Heart right ventricle (tissue), 16 donors: ENCODE measurements around the gene CD200R1L. TPM values are rescaled to one million over a fixed set of nuclear protein-coding genes. Genes with fewer than 3 reads are reported as not detected.

ENCODE experiments used
- ATAC-seq, 8 donors: fragments of 200-7000 bp; cut with Tn5 transposase; one replicate each; pipeline ENCODE4 v1.9.1; 2020; ENCODE audit warnings: mild to moderate bottlenecking in 8 of 8, moderate library complexity in 8 of 8, moderate number of reproducible peaks in 1 of 8
- DNase-seq, 2 donors: peaks; one replicate each; pipeline ENCODE4 v3.0.0-alpha.2; 2020
- H3K27ac ChIP-seq, 10 donors: fragments of 200-600 bp; sonication (generic) in 2 of 10; one replicate each; pipeline versions ENCODE4 v1.5.0 to v1.8.0; 2020 to 2022; ENCODE audit warnings: mild to moderate bottlenecking in 3 of 10
- H3K27me3 ChIP-seq, 7 donors: fragments of 200-600 bp; one replicate each; pipeline ENCODE4 v1.8.0; 2021 to 2022; ENCODE audit warnings: mild to moderate bottlenecking in 2 of 7
- H3K36me3 ChIP-seq, 9 donors: fragments of 200-600 bp; sonication (generic) in 1 of 9; one replicate each; pipeline versions ENCODE4 v1.5.0 to v1.8.0; 2020 to 2022; ENCODE audit warnings: mild to moderate bottlenecking in 2 of 9
- H3K4me1 ChIP-seq, 9 donors: fragments of 200-600 bp; sonication (generic) in 1 of 9; one replicate each; pipeline versions ENCODE4 v1.5.0 to v1.8.0; 2020 to 2022; ENCODE audit warnings: mild to moderate bottlenecking in 4 of 9
- H3K4me3 ChIP-seq, 10 donors: fragments of 200-600 bp; sonication (generic) in 2 of 10; one replicate each; pipeline versions ENCODE4 v1.5.0 to v1.8.0; 2020 to 2022; ENCODE audit warnings: mild to moderate bottlenecking in 7 of 10, moderate library complexity in 2 of 10
- H3K9me3 ChIP-seq, 11 donors: fragments of 200-600 bp in 10 of 11; sonication (generic) in 2 of 11; one replicate each; pipeline versions ENCODE4 v1.5.0 to v1.8.0; 2013 to 2022; ENCODE audit warnings: mild to moderate bottlenecking in 2 of 11, control low read depth in 1 of 11, moderate library complexity in 1 of 11
- CTCF ChIP-seq, 9 donors: fragments of 200-600 bp; sonication (generic) in 2 of 9; IDR thresholded peaks; one replicate each; pipeline versions ENCODE4 v1.5.0 to v1.8.0; 2021 to 2022; ENCODE audit warnings: antibody characterized with exemption in 9 of 9, mild to moderate bottlenecking in 5 of 9, moderate library complexity in 1 of 9
- WGBS, 2 donors: extraction: QIAGEN DNeasy Blood & Tissue Kit; methylation state at CpG; one replicate each; pipeline ENCODE4 v1.1.7; 2013; ENCODE audit warnings: inconsistent platforms in 1 of 2; 5-methylcytosine and 5-hydroxymethylcytosine counted together
- intact Hi-C, 10 donors: fragments of 100-400 bp; cut with DNase I; formaldehyde crosslinking; loops; one replicate each; pipeline versions ENCODE4 v1.11.1 to v1.14.2; 2022
- polyA plus RNA-seq, 2 donors: library from polyadenylated mRNA; stranded (reverse); fragments of 200-250 nt; gene quantifications; one replicate each; pipeline ENCODE4 v1.2.3, GENCODE V29; 2013
- total RNA-seq, 10 donors: library from RNA; stranded (reverse); fragmentation: NEBNext Ultra II Directional in 3 of 10; extraction: Animal tissue kit (Norgen Biotek cat#: 25700) in 3 of 10; gene quantifications; one replicate each; pipeline versions ENCODE4 v1.2.1 to v1.2.4, GENCODE V29; 2021 to 2023
- donor health status: Arrhythmogenic right ventricular cardiomyopathy.
- donor health status: ischemic (EF 13 %, LVEDD 7.1; RV severe dilation, severe dysfunction).
- donor health status: healthy with polysubstance abuse.
- donor health status: DM: no; HTN: yes; CAD: no.
- donor health status: DM: no; HTN: no; CAD: no.
- donor health status: ischemic (EF 25% LVEDD 6.9; RV normal size, moderate dysfunction).
- donor health status: ischemic (EF 25% LVEDD 5.7; RV mildly dilated, moderate dysfunction).
- donor health status: healthy.
- donor health status: DM: yes; HTN: yes; CAD: no.
- donor health status: Ischemic cardiomyopathy.
- donor health status: ischemic (EF 35%, LVEDD 5.7; RV mildly dilated, moderate dysfunction).
- donor health status: nonischemic (EF 11% LVEDD 7.7; RV severe dilation, severe dysfunction).
- donor health status: DM: yes; HTN: yes; CAD: no.
- donor health status: PGD.
- donor health status: ischemic (EF 29% LVEDD 5.4; RV normal size, mild dysfunction).
- donor health status: nonischemic (EF 23%, LVEDD 6.1; RV moderate dilation, normal function).

Gene CD200R1L
- total and polyA plus RNA-seq, 12 donors, result not detected

GRCh38 chr3:112811917-112812660 is 34.6 kb downstream of the CD200R1L start:
- peaks cover 0 to 51% (median 16%) of the 10 kb centered on the region in 9 donors for H3K4me1 ChIP-seq
- no peaks in the 10 kb centered on the region for H3K9me3 ChIP-seq
- intact Hi-C loops, result loop anchor here in 9 of 10 donors (1.0 to 10.0 kb wide), 11 partner anchors 35 to 230 kb away; partner anchors contain the start of gene CCDC80 (in 6 of the 9)
- peaks cover 0 to 6% (median 0%) of the 10 kb centered on the region in 7 donors for H3K27me3 ChIP-seq
- WGBS, 2 donors, result 40 to 43% methylated on average over 8 of the region's 8 CpGs
- DNase-seq, result peak in 1 of 2 donors; percentile 12
- no peaks in the 10 kb centered on the region for H3K36me3 ChIP-seq
- peak overlapping the region; percentile 45 to 82 (median 68) for H3K27ac ChIP-seq
- TF ChIP-seq CTCF (IDR thresholded peaks at IDR 0.05), result no peak
- ATAC-seq, result peak in 1 of 8 donors; percentile 7
- H3K4me3 ChIP-seq, result no peak overlapping the region

GRCh38 chr3:112811131-112811884 is 35.4 kb downstream of the CD200R1L start:
- Histone ChIP-seq H3K4me1 (peaks cover 0 to 47% (median 16%) of the 10 kb centered on the region in 9 donors), H3K27ac (peak overlapping the region in 6 of 10 donors; percentile 29 to 82 (median 72)), H3K4me3 (no peak overlapping the region), H3K36me3 (no peaks in the 10 kb centered on the region), H3K9me3 (no peaks in the 10 kb centered on the region), H3K27me3 (peaks cover 0 to 6% (median 0%) of the 10 kb centered on the region in 7 donors)
- WGBS, 2 donors, result 44 to 46% methylated on average over 4 of the region's 4 CpGs
- no peak for TF ChIP-seq CTCF (IDR thresholded peaks at IDR 0.05)
- peak in 1 of 2 donors; percentile 51 for DNase-seq
- peak; percentile 75 to 89 (median 86) for ATAC-seq
- intact Hi-C loops, result loop anchor here in 9 of 10 donors (1.0 to 10.0 kb wide), 9 partner anchors 34 to 229 kb away; partner anchors contain the start of gene CCDC80 (in 6 of the 9)

GRCh38 chr3:112810561-112810960 is 36.1 kb downstream of the CD200R1L start:
- Histone ChIP-seq H3K27me3 (peaks cover 0 to 6% (median 0%) of the 10 kb centered on the region in 7 donors), H3K4me1 (peaks cover 0 to 47% (median 16%) of the 10 kb centered on the region in 9 donors), H3K9me3 (no peaks in the 10 kb centered on the region), H3K36me3 (no peaks in the 10 kb centered on the region), H3K4me3 (no peak overlapping the region), H3K27ac (peak overlapping the region in 6 of 10 donors; percentile 7 to 80 (median 43))
- TF ChIP-seq CTCF (IDR thresholded peaks at IDR 0.05), result no peak
- intact Hi-C loops, result loop anchor here in 9 of 10 donors (5.0 to 10.0 kb wide), 8 partner anchors 33 to 228 kb away; partner anchors contain the start of gene CCDC80 (in 5 of the 9)
- DNase-seq (no peak), ATAC-seq (no peak)
- 86 to 90% methylated on average over 3 of the region's 3 CpGs for WGBS, 2 donors

- ATAC-seq (no peak), DNase-seq (no peak)
- Histone ChIP-seq H3K27me3 (peaks cover 0 to 6% (median 0%) of the 10 kb centered on the region in 7 donors), H3K36me3 (no peaks in the 10 kb centered on the region), H3K4me3 (no peak overlapping the region), H3K9me3 (no peaks in the 10 kb centered on the region), H3K4me1 (peaks cover 0 to 39% (median 12%) of the 10 kb centered on the region in 9 donors), H3K27ac (no peak overlapping the region)
- intact Hi-C loops, result loop anchor here in 1 of 10 donors (5.0 kb wide), 1 partner anchor 71 kb away; no protein-coding TSS in a partner anchor
- WGBS, 2 donors, result 76 to 83% methylated on average over 2 of the region's 2 CpGs
- TF ChIP-seq CTCF (IDR thresholded peaks at IDR 0.05), result no peak
Measured at GRCh38 chr3:112808136-112808535, 38.5 kb downstream of the CD200R1L start.
